ENCODE measurements around the gene KIF6.

The KIF6 gene

GRCh38 chr6:39654121-39654520 lies 71.1 kb downstream of the KIF6 start:
- no peak for DNase-seq

- DNase-seq: no peak
Observed at GRCh38 chr6:39653612-39654011, 71.6 kb downstream of the KIF6 start.

- DNase-seq: no peak
Observed at GRCh38 chr6:39649996-39650395, 75.2 kb downstream of the KIF6 start.

- DNase-seq: no peak
Observed at GRCh38 chr6:39646751-39647420, 78.3 kb downstream of the KIF6 start.

- DNase-seq: no peak
Observed at GRCh38 chr6:39642270-39642669, 82.9 kb downstream of the KIF6 start.

GRCh38 chr6:39638126-39638822 lies 86.9 kb downstream of the KIF6 start:
- DNase-seq: no peak

GRCh38 chr6:39634646-39635341 lies 90.4 kb downstream of the KIF6 start:
- no peak for DNase-seq

GRCh38 chr6:39625209-39625608 lies 100.0 kb downstream of the KIF6 start:
- no peak for DNase-seq

GRCh38 chr6:39623750-39624149 lies 101.5 kb downstream of the KIF6 start:
- no peak for DNase-seq

GRCh38 chr6:39617520-39617919 lies 107.7 kb downstream of the KIF6 start:
- no peak for DNase-seq

- DNase-seq: no peak
Observed at GRCh38 chr6:39617026-39617425, 108.2 kb downstream of the KIF6 start.

- no peak for DNase-seq
Observed at GRCh38 chr6:39615622-39616021, 109.6 kb downstream of the KIF6 start.

- no peak for DNase-seq
Observed at GRCh38 chr6:39614393-39614950, 110.7 kb downstream of the KIF6 start.

- no peak for DNase-seq
Observed at GRCh38 chr6:39610221-39610620, 115.0 kb downstream of the KIF6 start.

- no peak for DNase-seq
Observed at GRCh38 chr6:39608652-39609345, 116.4 kb downstream of the KIF6 start.

- no peak for DNase-seq
Observed at GRCh38 chr6:39602601-39603519, 122.3 kb downstream of the KIF6 start.

GRCh38 chr6:39599973-39600372 lies 125.2 kb downstream of the KIF6 start:
- DNase-seq: no peak

- no peak for DNase-seq
Observed at GRCh38 chr6:39599341-39599740, 125.9 kb downstream of the KIF6 start.

GRCh38 chr6:39594285-39594684 lies 130.9 kb downstream of the KIF6 start:
- DNase-seq: no peak

GRCh38 chr6:39593646-39594045 lies 131.6 kb downstream of the KIF6 start:
- DNase-seq: no peak

- DNase-seq: no peak
Observed at GRCh38 chr6:39590871-39591393, 134.3 kb downstream of the KIF6 start.

- no peak for DNase-seq
Observed at GRCh38 chr6:39587080-39587479, 138.1 kb downstream of the KIF6 start.

Data from CD4-positive, alpha-beta T cell treated with Interleukin-12 subunit alpha and Interleukin-12 subunit beta, for 1 hour (primary cell).